HG03520 (cell line): ENCODE results near the gene MEPE.
A peak's percentile ranks its signal among the peaks of the same experiment; 100 is the strongest.

Experiments used
- ATAC-seq: cut with Tn5 transposase; IDR thresholded peaks from one replicate; pipeline ENCODE4 v1.9.1; 2021; ENCODE audit warnings: mild to moderate bottlenecking, moderate library complexity; ENCODE audit not compliant: unreplicated experiment

MEPE gene

GRCh38 chr4:87839592-87839946 is 6.8 kb downstream of the MEPE start:
- no peak for ATAC-seq

GRCh38 chr4:87840149-87840548 is 7.4 kb downstream of the MEPE start:
- ATAC-seq, result no peak

- ATAC-seq, result no peak
Measured at GRCh38 chr4:87843936-87844335, 11.2 kb downstream of the MEPE start.

GRCh38 chr4:87844452-87844851 is 11.7 kb downstream of the MEPE start:
- ATAC-seq, result no peak

- no peak for ATAC-seq
Measured at GRCh38 chr4:87846226-87846625, 13.5 kb downstream of the MEPE start.

- ATAC-seq, result peak; percentile 86
Measured at GRCh38 chr4:87848622-87849351, 16.0 kb downstream of the MEPE start.

- ATAC-seq, result no peak
Measured at GRCh38 chr4:87849612-87850011, 16.8 kb downstream of the MEPE start.

GRCh38 chr4:87851332-87851731 is 18.6 kb downstream of the MEPE start:
- no peak for ATAC-seq

GRCh38 chr4:87851953-87852352 is 19.2 kb downstream of the MEPE start:
- ATAC-seq, result no peak

- no peak for ATAC-seq
Measured at GRCh38 chr4:87853108-87853507, 20.3 kb downstream of the MEPE start.

- ATAC-seq, result no peak
Measured at GRCh38 chr4:87853891-87854290, 21.1 kb downstream of the MEPE start.

- no peak for ATAC-seq
Measured at GRCh38 chr4:87855559-87855958, 22.8 kb downstream of the MEPE start.

GRCh38 chr4:87856816-87857215 is 24.0 kb downstream of the MEPE start:
- no peak for ATAC-seq

- no peak for ATAC-seq
Measured at GRCh38 chr4:87857789-87858188, 25.0 kb downstream of the MEPE start.

GRCh38 chr4:87862236-87862635 is 29.5 kb downstream of the MEPE start:
- no peak for ATAC-seq

- ATAC-seq, result no peak
Measured at GRCh38 chr4:87863486-87863885, 30.7 kb downstream of the MEPE start.

- no peak for ATAC-seq
Measured at GRCh38 chr4:87864321-87864720, 31.6 kb downstream of the MEPE start.

- ATAC-seq, result no peak
Measured at GRCh38 chr4:87865288-87865687, 32.5 kb downstream of the MEPE start.

- no peak for ATAC-seq
Measured at GRCh38 chr4:87865960-87866598, 33.3 kb downstream of the MEPE start.

- ATAC-seq, result no peak
Measured at GRCh38 chr4:87868522-87868921, 35.8 kb downstream of the MEPE start.

GRCh38 chr4:87872028-87872427 is 39.3 kb downstream of the MEPE start:
- ATAC-seq, result no peak

GRCh38 chr4:87875191-87875590 is 42.4 kb downstream of the MEPE start:
- ATAC-seq, result no peak

- ATAC-seq, result no peak
Measured at GRCh38 chr4:87880106-87880505, 47.3 kb downstream of the MEPE start.
